ENCODE data around the gene TAF4.

DNA sequence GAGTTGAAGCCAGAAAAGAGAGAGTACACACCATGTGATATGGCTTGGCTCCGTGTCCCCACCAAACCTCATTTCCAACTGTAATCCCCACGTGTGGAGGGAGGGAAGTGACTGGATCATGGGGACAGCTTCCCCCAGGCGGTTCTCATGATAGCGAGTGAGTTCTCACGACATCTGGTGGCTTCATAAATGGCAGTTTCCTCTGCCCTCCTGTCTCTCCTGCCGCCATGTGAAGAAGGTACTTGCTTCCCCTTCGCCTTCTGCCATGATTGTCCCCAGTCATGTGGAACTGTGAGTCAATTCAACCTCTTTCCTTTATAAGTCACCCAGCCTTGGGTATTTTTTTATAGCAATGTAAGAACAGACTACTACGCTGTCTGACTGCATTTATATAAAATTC lies 40.3 kb downstream of the TAF4 start:
- TF ChIP-seq, protein P1, sequence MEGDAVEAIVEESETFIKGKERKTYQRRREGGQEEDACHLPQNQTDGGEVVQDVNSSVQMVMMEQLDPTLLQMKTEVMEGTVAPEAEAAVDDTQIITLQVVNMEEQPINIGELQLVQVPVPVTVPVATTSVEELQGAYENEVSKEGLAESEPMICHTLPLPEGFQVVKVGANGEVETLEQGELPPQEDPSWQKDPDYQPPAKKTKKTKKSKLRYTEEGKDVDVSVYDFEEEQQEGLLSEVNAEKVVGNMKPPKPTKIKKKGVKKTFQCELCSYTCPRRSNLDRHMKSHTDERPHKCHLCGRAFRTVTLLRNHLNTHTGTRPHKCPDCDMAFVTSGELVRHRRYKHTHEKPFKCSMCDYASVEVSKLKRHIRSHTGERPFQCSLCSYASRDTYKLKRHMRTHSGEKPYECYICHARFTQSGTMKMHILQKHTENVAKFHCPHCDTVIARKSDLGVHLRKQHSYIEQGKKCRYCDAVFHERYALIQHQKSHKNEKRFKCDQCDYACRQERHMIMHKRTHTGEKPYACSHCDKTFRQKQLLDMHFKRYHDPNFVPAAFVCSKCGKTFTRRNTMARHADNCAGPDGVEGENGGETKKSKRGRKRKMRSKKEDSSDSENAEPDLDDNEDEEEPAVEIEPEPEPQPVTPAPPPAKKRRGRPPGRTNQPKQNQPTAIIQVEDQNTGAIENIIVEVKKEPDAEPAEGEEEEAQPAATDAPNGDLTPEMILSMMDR (IDR thresholded peaks at IDR 0.05) = no peak
- no peak for TF ChIP-seq POLR2A (IDR thresholded peaks at IDR 0.05)

All from testis (tissue), 2 donors.